ENCODE data around the gene CCDC85C.

- TF ChIP-seq CTCF (IDR thresholded peaks at IDR 0.05) (no peak), POLR2A (IDR thresholded peaks at IDR 0.05) (no peak), EP300 (IDR thresholded peaks at IDR 0.05) (no peak)
Measured at GRCh38 chr14:99459481-99460100, 144.4 kb downstream of the CCDC85C start.

Measured in ovary (tissue), 3 donors.